Keratinocyte (primary cell): ENCODE data around the gene PIGT.

Source experiments
- CTCF ChIP-seq, 3 experiments: IDR thresholded peaks in 1 of 3; conservative IDR thresholded peaks in 1 of 3; optimal IDR thresholded peaks in 1 of 3; 2 replicates in 2 of 3; 3 replicates in 1 of 3; pipeline versions ENCODE3 to v1.5.1; 2011; ENCODE audit warnings: low read length in 3 of 3, mild to moderate bottlenecking in 3 of 3, moderate library complexity in 2 of 3, control low read depth in 1 of 3, inconsistent platforms in 1 of 3; ENCODE audit not compliant: insufficient read depth in 2 of 3; ENCODE audit errors: extremely low read depth in 1 of 3
- EZH2 ChIP-seq: IDR thresholded peaks from one replicate; pipeline ENCODE4 v1.6.1; 2012; ENCODE audit warnings: inconsistent platforms, mild to moderate bottlenecking, low read length, moderate library complexity

GRCh38 chr20:45420125-45420524 lies 4.2 kb downstream of the PIGT start:
- TF ChIP-seq CTCF (optimal IDR thresholded peaks at IDR 0.05 in 1 of 3, IDR thresholded peaks at IDR 0.05 in 1 of 3, conservative IDR thresholded peaks at IDR 0.05 in 1 of 3; ENCODE audit: extremely low read depth in 1 of 3, insufficient read depth in 2 of 3, low read length in 3 of 3) (no peak), EZH2 (no peak)
